Caco-2 (cell line): Measurements from ENCODE around the gene NCCRP1. TPM values are rescaled to one million over a fixed set of nuclear protein-coding genes. Genes with fewer than 3 reads are reported as not detected.

ENCODE experiments used
- BruUV-seq: library from RNA; stranded (reverse); fragments of 400-500 nt; replicated peaks from 2 replicates; lab custom pipeline; 2021; lab: Mats Ljungman, UMichigan
- CTCF ChIA-PET: fragments of 300-600 bp; sonication (Branson Sonifier 250); formaldehyde crosslinking; loops from one replicate; lab custom pipeline; 2022; ENCODE audit warnings: antibody characterized with exemption; lab: Charles Lee
- POLR2A ChIA-PET: fragments of 300-600 bp; sonication (Branson Sonifier 250); formaldehyde crosslinking; loops from one replicate; lab custom pipeline; 2022; ENCODE audit warnings: antibody characterized with exemption; lab: Charles Lee
- DNase-seq, 2 experiments: peaks; one replicate each; pipeline versions ENCODE4 v3.0.0 to v3.0.0-alpha.2; 2020 to 2022
- H3K27me3 ChIP-seq: replicated peaks from 2 replicates; pipeline ENCODE4 v1.6.0; 2011; ENCODE audit warnings: low read length; ENCODE audit not compliant: control insufficient read depth, insufficient read depth
- H3K36me3 ChIP-seq: 2 replicates; pipeline ENCODE4 v1.5.1; 2011; ENCODE audit warnings: low read length; ENCODE audit not compliant: control insufficient read depth, insufficient read depth
- H3K4me1 ChIP-seq: fragments of 250-450 bp; sonication (Bioruptor Pico); 2 replicates; pipeline ENCODE4 v1.5.1; 2020; ENCODE audit warnings: mild to moderate bottlenecking
- H3K4me3 ChIP-seq: 2 replicates; pipeline ENCODE4 v1.5.1; 2011; ENCODE audit warnings: low read depth, mild to moderate bottlenecking, control low read depth, low read length
- H3K9me3 ChIP-seq: fragments of 250-450 bp; sonication (Bioruptor Pico); 2 replicates; pipeline ENCODE4 v1.5.1; 2020; ENCODE audit warnings: mild to moderate bottlenecking, moderate library complexity
- H3K27ac Mint-ChIP-seq: one replicate; pipeline ENCODE4 v1.8.0; 2022; ENCODE audit warnings: mixed read lengths; ENCODE audit not compliant: unreplicated experiment
- H3K27me3 Mint-ChIP-seq: one replicate; pipeline ENCODE4 v1.8.0; 2022; ENCODE audit warnings: mixed read lengths; ENCODE audit not compliant: insufficient read depth, unreplicated experiment
- H3K36me3 Mint-ChIP-seq: one replicate; pipeline ENCODE4 v1.8.0; 2022; ENCODE audit warnings: mild to moderate bottlenecking, mixed read lengths; ENCODE audit not compliant: insufficient read depth, unreplicated experiment
- H3K4me1 Mint-ChIP-seq: one replicate; pipeline ENCODE4 v1.8.0; 2022; ENCODE audit warnings: low read depth, mixed read lengths; ENCODE audit not compliant: unreplicated experiment
- H3K4me3 Mint-ChIP-seq: one replicate; pipeline ENCODE4 v1.8.0; 2022; ENCODE audit warnings: mild to moderate bottlenecking, moderate library complexity, mixed read lengths; ENCODE audit not compliant: unreplicated experiment
- H3K9me3 Mint-ChIP-seq: one replicate; pipeline ENCODE4 v1.8.0; 2022; ENCODE audit warnings: mixed read lengths; ENCODE audit not compliant: unreplicated experiment
- CTCF ChIP-seq, 2 experiments: fragments of 200-600 bp in 1 of 2; IDR thresholded peaks; 1 replicate in 1 of 2; 2 replicates in 1 of 2; pipeline versions ENCODE4 v1.5.1 to v1.8.0; 2011 to 2022; ENCODE audit warnings: antibody characterized with exemption in 1 of 2, control low read depth in 1 of 2, inconsistent platforms in 1 of 2, low read depth in 1 of 2, low read length in 1 of 2, mild to moderate bottlenecking in 1 of 2, moderate library complexity in 1 of 2; ENCODE audit not compliant: insufficient read depth in 1 of 2, severe bottlenecking in 1 of 2, unreplicated experiment in 1 of 2
- intact Hi-C: fragments of 100-400 bp; cut with micrococcal nuclease; formaldehyde crosslinking; loops from one replicate; pipeline ENCODE4 v1.10.0; 2022; ENCODE audit not compliant: unreplicated experiment
- total RNA-seq: library from RNA; stranded (reverse); gene quantifications from 2 replicates; pipeline ENCODE4 v1.2.3, GENCODE V29; 2022

NCCRP1 gene
- total RNA-seq, 1 experiment from 2014 or later = 0.39 TPM

- no peak for TF ChIP-seq CTCF (IDR thresholded peaks at IDR 0.05; ENCODE audit: insufficient read depth in 1 of 2, low read depth in 1 of 2, low read length in 1 of 2, severe bottlenecking in 1 of 2, unreplicated experiment in 1 of 2)
- H3K4me1 Mint-ChIP-seq = peaks cover 51% of the 10 kb centered on the region
These were observed 46.5 kb upstream of the NCCRP1 start for GRCh38 chr19:39150235-39150634.

GRCh38 chr19:39150807-39151600 lies 45.8 kb upstream of the NCCRP1 start:
- no peak overlapping the region for H3K4me3 ChIP-seq
- Mint-ChIP-seq H3K27ac (peak overlapping the region; percentile 12), H3K4me3 (no peak overlapping the region), H3K4me1 (peaks cover 55% of the 10 kb centered on the region), H3K9me3 (no peaks in the 10 kb centered on the region), H3K36me3 (peaks cover 52% of the 10 kb centered on the region), H3K27me3 (no peaks in the 10 kb centered on the region)
- POLR2A ChIA-PET = no interaction called here
- H3K27me3 ChIP-seq = no peaks in the 10 kb centered on the region
- no peak for DNase-seq
- BruUV-seq = no TSS peak
- intact Hi-C loops = no loop called here
- peaks cover 36% of the 10 kb centered on the region for H3K4me1 ChIP-seq
- TF ChIP-seq CTCF (IDR thresholded peaks at IDR 0.05; ENCODE audit: insufficient read depth in 1 of 2, low read depth in 1 of 2, low read length in 1 of 2, severe bottlenecking in 1 of 2, unreplicated experiment in 1 of 2) = no peak
- no peaks in the 10 kb centered on the region; the same call in none of the 2 replicates for H3K36me3 ChIP-seq
- peaks cover 4% of the 10 kb centered on the region; the same call in 1 of the 2 replicates for H3K9me3 ChIP-seq
- CTCF ChIA-PET = no interaction called here

More at GRCh38 chr19:39150235-39150634, 46.5 kb upstream of the NCCRP1 start:
- Histone ChIP-seq H3K4me3 (no peak overlapping the region), H3K4me1 (peaks cover 33% of the 10 kb centered on the region), H3K9me3 (peaks cover 4% of the 10 kb centered on the region; the same call in 1 of the 2 replicates), H3K36me3 (no peaks in the 10 kb centered on the region; the same call in none of the 2 replicates), H3K27me3 (no peaks in the 10 kb centered on the region)
- no peak for DNase-seq
- intact Hi-C loops = no loop called here
- CTCF ChIA-PET = no interaction called here
- Mint-ChIP-seq H3K9me3 (no peaks in the 10 kb centered on the region), H3K27ac (peak overlapping the region; percentile 33), H3K27me3 (no peaks in the 10 kb centered on the region), H3K36me3 (peaks cover 54% of the 10 kb centered on the region), H3K4me3 (no peak overlapping the region)
- BruUV-seq = no TSS peak
- POLR2A ChIA-PET = no interaction called here

- Mint-ChIP-seq H3K9me3 (no peaks in the 10 kb centered on the region), H3K4me1 (peaks cover 54% of the 10 kb centered on the region), H3K27me3 (no peaks in the 10 kb centered on the region), H3K4me3 (no peak overlapping the region), H3K36me3 (peaks cover 51% of the 10 kb centered on the region), H3K27ac (no peak overlapping the region)
- Histone ChIP-seq H3K4me3 (no peak overlapping the region), H3K9me3 (peaks cover 4% of the 10 kb centered on the region; the same call in 1 of the 2 replicates), H3K36me3 (no peaks in the 10 kb centered on the region; the same call in none of the 2 replicates), H3K27me3 (no peaks in the 10 kb centered on the region), H3K4me1 (peaks cover 39% of the 10 kb centered on the region)
- no peak for TF ChIP-seq CTCF (IDR thresholded peaks at IDR 0.05; ENCODE audit: insufficient read depth in 1 of 2, low read depth in 1 of 2, low read length in 1 of 2, severe bottlenecking in 1 of 2, unreplicated experiment in 1 of 2)
- intact Hi-C loops = no loop called here
- no peak for DNase-seq
- ChIA-PET POLR2A (no interaction called here), CTCF (no interaction called here)
- no TSS peak for BruUV-seq
These were observed 44.7 kb upstream of the NCCRP1 start for GRCh38 chr19:39152066-39152465.
